LHCN-M2 (cell line): ENCODE measurements around the gene LRRC74B. TPM values are rescaled to one million over a fixed set of nuclear protein-coding genes. Genes with fewer than 3 reads are reported as not detected.
"Not testable (repeated sequence)": the region's sequence is repeated elsewhere in the genome, so short reads cannot be mapped to it uniquely, and the experiment has no call there.

Source experiments
- DNase-seq: peaks from one replicate; pipeline ENCODE4 v3.0.0-alpha.2; 2012; ENCODE audit warnings: low read depth
- total RNA-seq: library from RNA; depleted of rRNA; stranded (reverse); fragments of >200 nt; gene quantifications from 2 replicates; pipeline ENCODE4 v1.2.3, GENCODE V29; 2014

Gene LRRC74B
- total RNA-seq, 1 experiment from 2014 or later: 0.11 TPM

- no peak for DNase-seq
These were observed 8.4 kb downstream of the LRRC74B start for GRCh38 chr22:21054046-21054713.

GRCh38 chr22:21054714-21055563 lies 9.2 kb downstream of the LRRC74B start:
- DNase-seq: no peak

- DNase-seq: no peak
These were observed 9.8 kb downstream of the LRRC74B start for GRCh38 chr22:21055564-21055834.

DNA sequence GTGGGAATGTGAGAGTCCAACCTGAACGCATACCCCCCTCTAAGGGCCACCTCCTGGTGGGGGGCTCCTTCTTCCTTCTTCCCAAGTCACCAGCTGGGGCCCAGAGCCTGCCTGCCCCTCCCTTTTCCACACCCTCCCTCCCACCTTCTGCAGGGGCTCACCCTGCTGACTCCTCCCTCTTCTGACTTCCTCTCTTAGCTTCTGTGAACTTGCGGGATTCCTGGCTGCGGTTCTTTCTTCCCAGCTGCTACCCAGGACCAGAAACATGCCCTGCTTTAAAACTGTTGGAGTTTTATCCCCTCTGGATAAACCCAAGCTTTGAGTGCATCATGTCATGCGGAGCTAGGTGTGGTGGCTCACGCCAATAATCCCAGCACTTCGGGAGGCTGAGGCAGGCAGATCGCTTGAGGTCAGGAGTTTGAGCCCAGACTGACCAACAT lies 10.2 kb downstream of the LRRC74B start:
- DNase-seq: no peak

DNA sequence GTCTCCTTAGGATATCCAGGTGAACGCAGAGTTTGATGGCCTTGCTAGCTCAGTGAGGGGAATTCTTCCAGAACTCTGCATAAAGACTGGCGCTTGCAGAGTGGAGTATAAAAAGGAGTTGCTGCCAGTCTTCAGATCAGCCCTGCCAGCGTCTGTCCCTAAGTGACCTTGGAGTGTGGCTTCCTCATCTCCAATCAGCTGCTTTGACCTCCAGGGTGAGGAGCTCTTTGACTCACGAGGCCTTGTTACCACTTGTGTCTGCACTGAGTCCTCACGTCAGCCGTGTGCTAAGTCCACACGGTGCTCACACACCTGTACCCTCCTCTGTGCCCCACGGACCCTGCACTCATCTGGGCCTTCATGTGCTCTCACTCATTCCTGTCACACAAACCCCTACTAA lies 14.6 kb downstream of the LRRC74B start:
- DNase-seq: not testable (repeated sequence)

DNA sequence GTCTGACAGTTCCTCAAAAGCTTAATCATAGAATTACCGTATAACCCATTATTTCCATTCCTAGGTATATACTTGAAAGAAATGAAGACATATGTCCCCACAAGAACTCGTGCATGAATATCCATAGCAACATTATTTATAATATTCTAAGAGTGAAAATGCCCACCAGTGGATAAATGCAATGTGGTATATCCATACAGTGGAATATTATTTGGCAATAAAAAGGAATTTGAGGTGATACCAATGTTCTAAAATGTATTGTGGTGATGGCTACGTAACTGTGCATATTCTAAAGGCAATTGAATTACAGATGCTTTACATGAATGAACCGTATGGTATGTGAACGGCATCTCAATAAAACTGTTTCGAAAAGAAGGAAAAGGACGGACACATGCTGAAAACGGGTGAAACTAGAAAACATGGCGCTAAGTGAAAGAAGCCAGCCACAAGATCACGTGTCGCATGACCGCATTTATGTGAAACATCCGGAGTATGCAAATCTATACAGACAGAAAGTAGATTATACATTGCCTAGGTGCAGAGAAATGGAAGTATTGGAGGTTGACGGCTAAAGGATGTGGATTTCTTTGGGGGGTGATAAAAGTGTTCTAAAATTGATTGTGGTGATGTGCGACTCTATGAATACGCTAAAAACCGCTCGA lies 16.0 kb downstream of the LRRC74B start:
- DNase-seq: not testable (repeated sequence)

DNA sequence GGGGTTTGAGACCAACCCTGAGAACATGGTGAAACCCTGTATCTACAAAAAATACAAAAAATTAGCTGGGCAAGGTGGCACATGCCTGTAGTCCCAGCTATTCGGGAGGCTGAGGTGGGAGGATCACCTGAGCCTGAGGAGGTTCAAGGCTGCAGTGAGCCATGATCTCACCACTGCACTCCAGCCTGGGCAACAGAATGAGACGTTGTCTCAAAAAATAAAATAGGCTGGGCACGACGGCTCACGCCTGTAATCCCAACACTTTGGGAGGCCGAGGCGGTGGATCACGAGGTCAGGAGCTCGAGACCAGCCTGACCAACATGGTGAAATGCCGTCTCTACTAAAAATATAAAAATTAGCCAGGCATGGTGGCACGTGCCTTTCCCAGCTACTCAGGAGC lies 18.7 kb downstream of the LRRC74B start:
- not testable (repeated sequence) for DNase-seq

GRCh38 chr22:21064917-21065864 lies 19.4 kb downstream of the LRRC74B start:
- DNase-seq: no peak

DNA sequence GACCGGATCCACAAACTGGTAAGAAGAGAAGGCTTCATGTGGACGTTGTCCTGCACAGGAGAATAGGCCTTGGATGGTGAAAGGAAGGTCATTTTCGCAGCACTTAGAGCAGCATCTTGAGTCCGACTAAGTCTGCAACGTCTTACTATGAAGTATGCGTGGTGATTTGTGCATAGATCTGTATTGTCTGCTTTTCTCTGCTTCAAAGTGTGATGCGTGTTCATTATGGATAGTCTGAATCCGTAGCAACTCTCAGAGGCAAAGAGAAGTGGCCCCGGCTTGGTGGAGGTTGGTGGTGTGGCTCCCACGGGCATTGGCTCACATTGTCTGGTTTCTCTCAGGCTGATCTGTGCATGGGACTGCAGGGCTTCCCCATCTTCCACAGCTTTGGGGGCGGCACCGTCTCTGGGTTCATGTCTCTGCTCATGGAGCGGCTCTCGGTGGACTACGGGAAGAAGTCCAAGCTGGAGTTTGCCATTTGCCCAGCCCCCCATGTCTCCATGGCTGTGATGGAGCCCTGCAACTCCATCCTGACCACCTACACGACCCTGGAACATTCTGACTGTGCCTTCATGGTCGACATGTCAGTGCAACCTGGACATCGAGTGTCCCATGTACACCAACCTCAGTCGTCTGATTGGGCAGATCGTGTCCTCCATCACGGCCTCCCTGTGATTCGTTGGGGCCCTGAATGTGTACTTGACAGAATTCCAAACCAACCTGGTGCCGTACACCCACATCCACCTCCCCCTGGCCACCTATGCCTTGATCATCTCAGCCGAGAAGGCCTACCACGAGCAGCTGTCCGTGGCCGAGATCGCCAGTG lies 21.5 kb downstream of the LRRC74B start:
- DNase-seq: no peak

DNA sequence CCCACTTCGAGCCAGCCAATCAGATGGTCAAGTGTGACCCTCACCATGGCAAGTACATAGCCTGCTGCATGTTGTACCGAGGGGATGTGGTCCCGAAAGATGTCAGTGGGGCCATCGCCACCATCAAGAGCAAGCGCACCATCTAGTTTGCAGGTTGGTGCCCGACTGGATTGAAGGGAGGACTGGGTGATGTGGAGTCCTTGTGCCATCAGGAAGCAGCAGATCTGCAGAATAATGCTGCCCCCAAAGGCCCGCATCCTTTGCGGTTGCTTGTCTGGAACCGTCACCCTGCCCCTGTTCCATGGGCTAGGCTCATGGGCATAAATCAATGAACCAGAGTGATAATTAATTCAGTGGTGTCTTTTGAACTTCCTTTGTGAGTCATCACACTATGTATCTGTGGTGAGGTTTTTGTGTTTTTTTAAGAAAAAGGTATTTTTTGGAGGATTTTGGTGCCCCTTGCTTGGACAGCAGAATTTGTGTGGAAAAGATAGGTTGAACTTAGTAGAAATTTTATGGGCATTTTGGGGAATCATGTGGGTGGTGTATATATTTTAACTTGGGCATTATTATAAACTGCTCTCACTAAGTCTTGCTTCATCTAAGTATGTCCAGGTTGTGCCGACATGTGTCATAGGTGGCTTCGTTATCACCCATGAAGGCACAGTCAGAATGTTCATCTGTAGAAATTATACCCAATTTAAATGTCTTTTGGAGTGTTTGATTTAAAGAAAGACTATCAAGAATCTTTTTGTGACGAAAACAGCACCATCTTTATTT lies 22.3 kb downstream of the LRRC74B start:
- no peak for DNase-seq

GRCh38 chr22:21068681-21069276 lies 23.0 kb downstream of the LRRC74B start:
- DNase-seq: no peak

DNA sequence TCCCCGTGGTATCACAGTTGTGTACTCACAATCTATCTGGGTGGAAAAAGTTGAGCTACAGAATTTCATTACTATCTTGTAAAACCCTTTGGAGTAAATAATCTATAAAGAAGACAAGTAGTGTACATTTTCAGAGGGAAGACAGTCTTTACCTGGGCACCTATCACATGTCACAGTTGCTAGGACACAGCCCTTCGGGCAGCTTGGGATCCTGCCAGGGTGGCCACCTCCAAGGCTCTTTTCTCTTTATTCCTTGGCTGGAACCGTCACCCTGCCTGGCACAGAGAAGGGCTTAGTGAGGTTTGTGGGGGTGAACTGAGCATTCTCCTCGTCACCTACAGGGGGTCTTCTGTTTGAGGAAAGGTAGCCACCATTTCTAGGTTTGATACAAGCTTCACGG lies 23.6 kb downstream of the LRRC74B start:
- DNase-seq: no peak

GRCh38 chr22:21070690-21071615 lies 25.2 kb downstream of the LRRC74B start:
- DNase-seq: no peak

DNA sequence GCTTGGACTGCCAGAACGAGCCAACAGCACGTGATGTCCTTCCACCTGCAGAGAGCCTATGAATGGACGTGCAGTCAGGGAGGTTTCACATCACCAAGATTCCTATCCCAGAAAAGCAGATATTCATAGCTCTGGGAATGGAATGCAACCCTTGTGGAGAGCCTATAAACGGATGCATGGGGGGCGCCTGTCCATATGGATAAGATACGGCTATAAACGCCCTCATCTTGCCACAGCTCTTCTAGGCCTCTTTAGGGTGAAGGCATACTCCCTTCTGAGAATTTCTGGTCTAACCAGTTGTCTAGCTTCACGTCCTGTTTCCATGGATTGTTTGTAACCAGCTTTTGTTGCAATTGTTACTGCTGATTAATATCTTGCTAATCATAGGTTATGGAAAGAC lies 26.1 kb downstream of the LRRC74B start:
- DNase-seq: not testable (repeated sequence)

DNA sequence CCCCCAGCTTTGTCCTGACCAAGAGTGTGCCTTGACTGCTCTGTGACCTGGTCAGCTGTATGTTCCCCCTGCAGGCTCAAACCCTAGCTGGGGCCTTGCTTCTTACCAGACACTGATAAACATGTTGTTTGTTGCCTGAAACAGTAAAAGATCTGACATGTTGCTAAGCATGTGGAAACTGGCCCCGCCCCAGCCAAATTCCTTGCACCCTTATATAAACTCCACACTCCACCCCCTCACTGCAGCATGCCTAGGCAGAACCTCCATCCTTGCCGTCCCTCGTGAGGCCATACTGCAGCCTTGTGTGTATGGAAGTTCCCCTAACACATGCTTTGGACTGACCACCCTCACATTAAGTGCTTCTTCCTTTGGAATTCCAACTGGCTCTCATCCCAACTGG lies 27.3 kb downstream of the LRRC74B start:
- DNase-seq: no peak

- DNase-seq: no peak
These were observed 27.7 kb downstream of the LRRC74B start for GRCh38 chr22:21073482-21073881.

GRCh38 chr22:21074102-21074715 lies 28.5 kb downstream of the LRRC74B start:
- DNase-seq: peak; percentile 81
